ENCODE data around the gene PI4KB.
"Not testable (repeated sequence)": the region's sequence is repeated elsewhere in the genome, so short reads cannot be mapped to it uniquely, and the experiment has no call there.

Gene PI4KB

GRCh38 chr1:151327223-151327902, at the start of gene PI4KB:
TSS of gene PI4KB (minus strand) at chr1:151327416. CDS start at chr1:151316481, 10,935 bp downstream.
- in situ Hi-C loops (cut with MboI; ENCODE audit: low sequenced_read_pairs): no loop called here

DNA sequence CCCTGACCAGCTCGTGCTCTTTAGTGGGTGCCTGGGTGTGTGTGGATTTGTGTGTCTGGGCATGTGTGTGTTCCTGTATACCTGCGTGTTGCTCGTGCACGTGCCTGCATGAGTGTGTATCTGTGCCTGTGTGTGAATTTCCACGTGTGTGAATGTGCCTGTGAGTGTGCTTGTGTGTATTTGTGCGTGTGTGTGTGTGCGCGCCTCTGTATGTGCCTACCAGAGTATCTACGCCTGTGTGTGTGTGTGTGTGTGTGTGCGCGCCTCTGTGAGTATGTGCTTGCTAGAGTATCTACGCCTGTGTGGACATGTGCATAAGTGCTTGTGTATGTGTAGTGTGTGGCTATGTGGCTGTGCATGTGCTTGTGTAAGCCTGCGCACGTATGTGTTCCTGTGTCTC, 46.0 kb upstream of the PI4KB start:
- in situ Hi-C loops (cut with MboI; ENCODE audit: low sequenced_read_pairs): no loop called here

DNA sequence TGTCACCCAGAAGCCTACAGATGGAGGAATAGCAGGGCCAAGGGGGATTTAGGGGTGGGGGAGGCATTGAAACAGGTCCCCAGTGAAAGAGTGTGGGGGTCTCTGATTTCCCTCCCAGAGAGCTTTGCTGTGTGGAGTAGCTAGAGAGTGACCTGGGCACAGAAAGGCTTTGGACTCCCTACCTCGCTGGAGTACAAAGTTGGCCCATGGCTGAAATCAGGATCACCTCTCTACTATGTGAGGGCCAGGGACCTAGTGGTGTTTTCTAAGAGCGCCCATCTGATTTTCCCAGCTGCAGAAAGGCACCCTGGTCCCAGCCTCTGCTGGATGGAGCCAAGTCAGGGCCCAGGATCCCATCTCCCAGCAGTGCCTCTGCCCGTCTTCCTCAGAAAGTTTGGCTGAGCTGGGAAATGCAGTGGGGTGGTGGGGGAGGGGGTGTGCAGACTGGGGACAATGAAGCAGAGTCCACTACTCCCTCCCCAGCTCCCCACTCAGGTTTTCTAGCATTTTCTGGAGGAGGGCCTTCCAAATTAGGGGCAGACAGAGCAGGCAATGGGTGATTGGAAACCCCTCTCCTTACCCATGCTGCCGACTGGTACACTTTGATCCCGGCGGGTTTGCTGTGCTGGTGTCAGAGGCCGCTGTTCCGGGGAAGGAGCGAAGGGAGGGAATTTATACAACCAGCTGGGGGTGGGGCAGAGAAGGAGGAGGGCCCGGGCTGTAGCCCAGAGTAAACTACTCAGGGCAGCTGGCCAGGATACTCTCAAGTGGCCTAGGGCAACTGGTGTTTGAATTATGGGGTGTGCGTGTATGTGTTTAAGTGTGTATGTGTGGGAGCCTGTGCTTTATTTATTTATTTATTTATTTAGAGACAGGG, 45.1 kb upstream of the PI4KB start, which contains the start of gene SELENBP1:
SELENBP1 (minus strand) TSS at position 648 of the 877 bp plus-strand sequence; CDS start at position 584, 64 bp downstream.
- in situ Hi-C loops (cut with MboI; ENCODE audit: low sequenced_read_pairs): no loop called here

DNA sequence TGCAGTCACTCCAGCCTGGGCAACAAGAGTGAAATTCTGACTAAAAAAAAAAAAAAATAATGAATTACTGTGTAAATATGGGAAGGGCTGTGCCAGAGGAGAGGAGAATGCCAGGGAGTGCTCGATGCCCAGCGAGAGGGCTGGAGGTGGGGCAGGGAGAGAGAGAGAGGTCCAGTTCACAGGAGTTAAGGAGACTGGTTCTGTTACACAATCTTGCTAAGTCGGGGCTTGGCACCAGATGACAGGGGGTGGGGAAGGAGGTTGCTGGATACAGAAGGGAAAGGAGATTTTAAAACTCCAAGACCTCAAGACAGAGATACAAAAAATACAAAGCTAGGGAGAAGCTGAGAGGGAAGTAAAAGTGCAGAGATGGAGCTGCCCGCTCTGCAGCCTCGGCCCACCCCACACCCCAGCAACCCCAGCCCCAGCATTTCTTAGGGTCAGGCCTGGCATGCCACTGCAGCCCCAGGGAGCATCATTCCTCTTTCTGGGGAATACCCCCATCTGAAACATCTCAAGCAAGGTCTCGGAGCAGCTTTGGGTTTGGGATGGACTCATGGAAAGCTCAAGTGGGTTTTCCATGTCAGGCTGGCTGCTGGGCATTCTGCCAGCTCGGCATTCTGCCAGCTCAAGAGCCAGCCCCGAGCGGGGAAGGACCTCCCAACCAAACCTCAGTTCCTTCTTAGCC, 44.3 kb upstream of the PI4KB start:
- in situ Hi-C loops (cut with MboI; ENCODE audit: low sequenced_read_pairs): no loop called here

DNA sequence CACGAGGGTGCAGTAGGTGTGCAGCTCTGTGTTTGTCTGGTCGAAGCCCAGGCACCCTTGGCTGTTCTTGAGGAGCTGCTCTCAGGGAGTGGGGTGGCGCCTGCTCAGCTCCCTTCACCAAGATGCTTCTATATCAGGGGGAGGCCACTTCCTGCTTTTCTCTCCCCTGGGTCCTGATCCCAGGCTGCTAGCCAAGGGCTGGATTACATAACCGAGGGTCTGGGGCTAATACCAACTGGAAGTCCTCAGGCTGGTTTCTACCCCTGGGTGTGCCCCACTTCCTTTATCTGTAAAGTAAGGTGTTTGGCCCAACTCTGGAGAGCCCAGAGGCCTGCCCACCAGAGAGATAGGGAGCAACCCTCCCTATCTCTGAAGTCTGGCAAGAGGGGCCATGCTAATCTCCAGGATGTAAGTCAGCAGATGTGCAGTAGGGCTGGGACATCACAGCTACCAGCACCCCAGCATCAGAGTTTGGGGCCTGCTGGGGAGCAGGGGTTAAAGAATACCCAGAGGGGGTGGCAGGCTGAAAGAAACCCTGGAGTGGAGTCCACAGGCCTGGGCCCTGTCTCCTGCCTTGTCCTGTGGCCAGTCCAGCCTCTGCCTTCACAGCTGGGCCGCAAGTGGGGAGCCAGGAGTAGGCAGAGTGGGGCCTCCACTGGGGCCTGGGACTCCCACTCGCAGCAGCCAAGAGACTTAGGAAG, 43.1 kb upstream of the PI4KB start:
- in situ Hi-C loops (cut with MboI; ENCODE audit: low sequenced_read_pairs): no loop called here

DNA sequence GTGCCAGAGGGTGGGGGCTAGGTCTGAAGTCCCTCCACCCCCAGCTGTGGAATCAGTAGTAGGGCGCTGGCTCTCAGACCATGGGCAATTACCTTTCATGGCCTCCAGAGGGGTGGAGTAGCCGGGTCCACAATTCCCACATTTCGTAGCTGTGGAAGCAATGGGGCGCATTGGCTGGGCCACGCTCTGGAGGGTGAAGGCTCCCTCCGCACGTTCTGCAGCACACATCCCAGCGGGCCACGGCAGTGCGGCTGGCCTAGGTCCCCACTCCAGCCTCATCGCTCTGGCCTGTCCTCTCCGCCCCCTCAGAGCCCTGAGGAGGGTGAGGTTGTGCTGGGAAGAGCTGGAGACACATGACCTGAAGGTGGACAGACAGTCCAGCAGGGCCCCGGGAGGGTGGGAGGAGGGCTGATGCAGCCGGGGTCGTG, 42.4 kb upstream of the PI4KB start:
- in situ Hi-C loops (cut with MboI; ENCODE audit: low sequenced_read_pairs): no loop called here

- in situ Hi-C loops (cut with MboI; ENCODE audit: low sequenced_read_pairs): no loop called here
Observed at GRCh38 chr1:151369302-151369610, 42.0 kb upstream of the PI4KB start.

DNA sequence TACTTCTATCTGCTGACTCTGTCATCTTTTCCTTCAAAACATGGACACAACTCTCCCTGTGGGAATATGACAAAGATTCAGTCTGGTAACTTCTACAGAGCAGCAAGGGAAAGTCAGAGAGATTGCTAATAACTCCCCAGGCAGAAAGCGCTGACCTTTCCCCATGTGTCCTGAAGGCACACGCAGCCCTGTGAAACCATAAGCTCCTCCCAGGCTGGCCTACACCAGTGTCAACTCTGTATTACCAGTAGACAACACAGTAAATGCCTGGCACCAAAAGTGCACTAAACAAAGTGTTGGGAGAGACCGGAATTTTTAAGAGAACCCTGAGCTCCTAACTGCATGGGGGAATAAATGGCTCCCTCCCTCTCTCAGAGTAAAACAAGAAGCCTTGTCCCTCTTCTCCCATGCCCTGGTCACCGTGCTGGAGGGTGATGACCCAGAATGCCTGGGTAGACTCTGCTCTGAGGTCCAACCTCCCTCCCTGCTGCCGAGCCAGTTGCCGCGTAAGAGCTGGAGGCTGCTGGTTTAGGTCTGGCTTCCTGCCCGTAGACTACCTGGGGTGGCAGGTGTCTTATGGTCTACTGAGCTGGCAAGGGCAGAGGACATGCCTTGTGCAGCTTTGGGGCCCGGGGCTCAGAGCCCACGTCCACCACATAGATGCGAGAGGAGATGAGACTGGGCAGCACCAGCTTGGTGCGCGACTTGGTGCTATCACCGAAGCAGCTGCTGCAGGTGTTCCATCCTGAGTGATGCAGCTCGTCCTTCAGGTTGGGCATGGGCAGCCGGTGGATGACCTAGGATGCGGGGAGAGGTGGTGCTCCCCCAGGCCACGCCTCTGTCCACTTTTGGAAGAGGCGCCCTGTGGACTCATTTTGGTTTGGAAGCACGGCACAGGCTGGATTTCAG, 41.4 kb upstream of the PI4KB start:
- in situ Hi-C loops (cut with MboI; ENCODE audit: low sequenced_read_pairs): no loop called here

- in situ Hi-C loops (cut with MboI; ENCODE audit: low sequenced_read_pairs): no loop called here
Observed at GRCh38 chr1:151367658-151368392, 40.6 kb upstream of the PI4KB start.

- in situ Hi-C loops (cut with MboI; ENCODE audit: low sequenced_read_pairs): no loop called here
Observed at GRCh38 chr1:151364996-151365395, 37.8 kb upstream of the PI4KB start.

DNA sequence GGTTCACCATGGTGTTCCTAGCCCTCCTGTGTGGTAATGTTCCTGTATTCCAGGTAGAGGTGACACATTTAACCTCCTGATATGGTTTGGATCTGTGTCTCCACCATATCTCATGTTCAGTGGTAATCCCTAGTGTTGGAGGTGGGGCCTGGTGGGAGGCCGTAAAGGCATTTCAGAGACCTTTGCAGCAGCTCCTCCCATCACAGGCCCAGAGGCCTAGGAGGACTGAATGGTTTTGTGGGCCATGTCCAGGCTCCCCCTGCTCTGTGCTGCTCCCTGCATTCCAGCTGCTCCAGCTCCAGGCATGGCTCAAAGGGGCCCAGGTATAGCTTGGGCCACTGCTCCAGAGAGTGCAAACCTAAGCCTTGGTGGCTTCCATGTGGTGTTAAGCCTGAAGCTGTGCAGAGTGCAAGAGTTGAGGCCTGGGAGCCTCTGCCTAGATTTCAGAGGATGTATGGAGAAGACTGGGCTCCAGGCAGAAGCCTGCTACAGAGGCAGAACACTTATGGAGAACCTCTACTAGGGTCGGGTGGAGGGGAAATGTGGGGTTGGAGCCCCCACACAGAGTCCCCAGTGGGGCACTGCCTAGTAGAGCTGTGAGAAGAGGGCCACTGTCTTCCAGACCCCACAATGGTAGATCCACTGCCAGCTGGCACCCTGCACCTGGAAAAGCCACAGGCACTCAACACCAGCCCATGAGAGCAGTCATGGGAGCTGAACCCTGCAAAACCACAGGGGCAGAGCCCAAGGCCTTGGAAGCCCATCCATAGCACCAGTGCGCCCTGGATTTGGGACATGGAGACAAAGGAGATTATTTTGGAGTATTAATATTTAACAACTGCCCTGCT, 35.3 kb upstream of the PI4KB start:
- in situ Hi-C loops (cut with MboI; ENCODE audit: low sequenced_read_pairs): no loop called here

- in situ Hi-C loops (cut with MboI; ENCODE audit: low sequenced_read_pairs): no loop called here
Observed at GRCh38 chr1:151361883-151362282, 34.7 kb upstream of the PI4KB start.

GRCh38 chr1:151356696-151357095, 29.5 kb upstream of the PI4KB start:
- in situ Hi-C loops (cut with MboI; ENCODE audit: low sequenced_read_pairs): no loop called here

GRCh38 chr1:151352021-151352718, 25.0 kb upstream of the PI4KB start:
- in situ Hi-C loops (cut with MboI; ENCODE audit: low sequenced_read_pairs): no loop called here

- in situ Hi-C loops (cut with MboI; ENCODE audit: low sequenced_read_pairs): not testable (repeated sequence)
Observed at GRCh38 chr1:151350323-151350722, 23.1 kb upstream of the PI4KB start.

DNA sequence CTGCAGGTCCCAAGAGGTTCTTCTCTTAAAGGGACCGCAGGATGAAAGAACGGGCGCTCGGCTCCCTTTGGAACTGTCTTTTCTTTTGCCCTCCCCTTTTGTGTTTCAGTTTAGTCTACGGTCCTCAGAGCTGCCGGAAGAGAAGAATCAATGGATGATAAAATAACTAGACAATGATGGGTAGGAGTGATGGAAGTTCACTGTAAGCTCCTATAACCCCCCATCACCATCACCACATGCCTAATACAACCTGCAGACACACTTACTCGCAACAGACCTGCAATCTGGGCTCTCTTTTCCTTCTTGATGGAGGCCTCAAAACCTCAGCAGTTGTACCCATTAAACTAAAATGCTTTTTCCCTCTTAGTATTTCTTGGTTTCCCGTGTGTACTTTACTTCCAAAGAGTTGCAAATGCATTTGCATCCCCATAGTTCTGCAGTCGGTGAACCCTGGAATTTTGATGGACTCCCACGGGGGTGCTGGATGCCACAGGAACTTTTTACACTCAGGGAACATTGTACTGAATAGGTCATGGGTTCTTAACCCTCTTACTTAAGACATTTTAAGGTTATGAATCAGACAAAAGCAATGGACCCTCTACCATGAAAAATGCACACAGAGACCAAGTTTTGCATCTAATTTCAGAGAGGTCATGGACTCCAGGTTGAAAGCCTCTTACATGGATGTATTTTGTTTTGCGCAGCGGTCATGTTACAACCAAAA, 20.5 kb upstream of the PI4KB start:
- in situ Hi-C loops (cut with MboI; ENCODE audit: low sequenced_read_pairs): no loop called here

Data from hTERT RPE-1 (cell line).